MV-4-11 (cell line): ENCODE results near the gene LYRM2.

Experiments used
- DNase-seq: peaks from one replicate; lab custom pipeline; 2025; lab: John Stamatoyannopoulos, UW

LYRM2 gene

DNA sequence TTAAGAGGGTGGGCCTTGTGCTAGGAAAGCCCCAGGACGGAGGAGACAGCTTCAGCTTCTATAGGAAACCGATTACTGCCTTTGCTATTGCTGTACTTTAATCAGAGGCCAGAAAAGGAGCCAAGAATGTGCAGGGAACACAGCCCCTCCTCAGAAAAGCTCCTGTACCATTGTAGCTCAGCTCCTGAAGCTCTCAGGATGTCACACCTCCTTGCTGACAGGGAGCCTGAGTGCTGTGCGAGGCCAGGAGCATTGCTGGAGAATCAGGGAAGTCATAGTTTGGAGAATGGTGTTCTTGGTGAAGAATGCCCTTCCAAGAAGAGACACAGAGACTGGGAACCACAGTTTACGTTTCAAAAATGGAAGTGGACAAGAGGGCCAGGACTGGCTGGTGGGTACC is 46.8 kb downstream of the LYRM2 start:
- no peak for DNase-seq

DNA sequence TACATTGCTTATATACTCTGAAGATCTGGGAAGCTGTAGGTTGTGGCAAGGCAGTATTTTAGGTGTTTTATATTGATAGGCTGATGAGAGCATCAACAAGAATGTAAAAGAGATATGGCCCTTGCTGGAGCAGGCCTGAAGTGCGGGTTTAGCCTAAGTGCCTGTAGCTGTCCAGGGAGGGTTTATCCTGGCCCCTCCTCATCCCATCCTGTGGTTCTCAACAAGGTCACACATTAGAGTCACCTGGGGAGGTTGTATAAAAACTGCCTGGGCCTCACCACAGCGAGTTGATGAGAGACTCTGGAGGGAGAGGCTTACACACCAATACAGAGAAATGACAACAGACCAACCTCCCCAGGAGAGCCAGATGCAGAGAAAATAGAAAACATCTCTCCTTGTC is 48.4 kb downstream of the LYRM2 start:
- DNase-seq = no peak

DNA sequence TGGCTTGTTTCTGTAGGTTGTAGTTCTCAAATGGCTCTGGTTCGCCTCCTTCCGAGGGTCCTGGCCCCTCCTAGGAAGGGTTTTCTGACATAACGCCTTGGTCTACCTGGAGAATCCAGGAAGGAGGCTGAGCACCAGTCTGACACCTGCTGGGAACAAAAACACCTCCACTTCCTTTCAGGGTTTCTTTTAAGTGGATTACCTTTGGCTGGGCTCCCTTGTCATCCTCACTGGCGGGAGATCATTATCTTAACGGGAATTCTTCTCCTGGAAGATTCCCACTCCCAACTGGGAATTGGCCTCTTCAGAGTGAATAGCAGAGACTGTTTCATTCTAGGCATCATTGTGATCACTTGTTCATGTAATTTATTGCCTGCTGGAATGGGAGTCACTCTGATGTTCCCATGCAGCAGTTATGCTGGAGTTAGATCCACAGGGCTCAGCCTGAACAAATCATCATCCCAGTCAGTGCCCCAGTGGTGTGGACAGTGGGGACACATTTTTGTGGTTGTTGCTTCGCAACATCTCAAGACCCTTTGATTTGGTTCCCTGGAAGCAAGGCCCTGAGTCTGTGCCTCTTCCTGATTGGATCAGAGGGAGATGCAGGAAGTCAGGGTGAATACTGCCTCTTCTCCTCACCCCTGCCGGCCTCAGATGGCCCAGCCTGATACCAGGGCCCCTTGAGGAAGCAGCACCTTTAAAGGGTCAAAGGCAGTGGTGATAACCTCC is 49.1 kb downstream of the LYRM2 start:
- no peak for DNase-seq

DNA sequence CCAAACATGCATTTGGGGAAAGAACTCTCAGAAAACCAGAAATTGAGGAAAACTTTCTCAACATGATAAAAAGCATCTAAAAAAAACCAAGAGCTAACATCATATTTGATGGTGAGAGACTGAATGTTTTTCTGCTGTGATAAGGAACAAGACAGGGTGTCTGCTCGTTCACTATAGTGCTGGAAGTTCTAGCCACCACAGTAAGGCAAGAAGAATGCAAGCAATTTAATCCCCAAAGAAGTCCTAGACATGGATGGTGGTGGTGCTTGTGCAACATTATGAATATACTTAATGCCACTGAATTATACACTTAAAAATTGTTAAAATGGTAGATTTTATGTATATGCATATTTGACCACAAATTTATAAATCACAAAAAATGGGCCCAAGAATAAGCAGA is 53.4 kb downstream of the LYRM2 start:
- no peak for DNase-seq

DNA sequence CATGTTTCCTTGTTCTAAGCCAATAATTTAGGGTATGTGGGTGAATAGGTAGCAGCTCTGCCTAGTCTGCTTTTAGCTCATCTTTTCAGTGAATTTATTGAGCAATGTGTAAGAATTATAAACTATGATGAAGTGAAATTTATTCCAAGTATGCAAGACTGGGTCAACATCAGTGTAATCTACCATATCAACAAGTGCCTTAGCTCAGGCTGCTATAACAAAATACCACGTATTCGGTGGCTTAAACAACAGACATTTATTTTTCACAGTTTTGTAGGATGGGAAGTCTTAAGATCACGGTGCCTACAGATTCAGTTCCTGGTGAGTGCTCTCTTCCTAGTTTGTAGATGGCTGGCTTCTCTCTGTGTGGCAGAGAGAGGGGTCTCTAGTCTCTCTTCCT is 54.0 kb downstream of the LYRM2 start:
- no peak for DNase-seq

DNA sequence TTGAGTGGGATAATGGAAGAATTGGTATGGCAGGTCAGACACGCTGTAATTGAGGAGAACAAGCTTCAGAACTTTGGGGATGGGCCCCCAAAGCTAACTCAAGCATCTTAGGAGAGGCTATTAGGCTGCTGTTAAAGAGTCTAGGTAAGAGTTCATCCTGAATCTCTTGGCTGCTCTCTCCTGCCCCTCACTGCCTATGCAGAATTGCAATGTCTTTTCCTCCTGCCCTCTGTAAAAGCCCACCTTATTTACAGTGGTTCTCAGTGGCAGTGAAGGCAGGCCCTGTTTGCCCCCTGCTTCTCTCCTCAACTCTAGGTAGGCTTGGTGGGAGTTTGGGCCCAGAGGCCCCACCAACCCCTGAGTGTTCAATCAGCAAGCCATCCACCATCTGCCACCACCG is 55.0 kb downstream of the LYRM2 start:
- DNase-seq = no peak

DNA sequence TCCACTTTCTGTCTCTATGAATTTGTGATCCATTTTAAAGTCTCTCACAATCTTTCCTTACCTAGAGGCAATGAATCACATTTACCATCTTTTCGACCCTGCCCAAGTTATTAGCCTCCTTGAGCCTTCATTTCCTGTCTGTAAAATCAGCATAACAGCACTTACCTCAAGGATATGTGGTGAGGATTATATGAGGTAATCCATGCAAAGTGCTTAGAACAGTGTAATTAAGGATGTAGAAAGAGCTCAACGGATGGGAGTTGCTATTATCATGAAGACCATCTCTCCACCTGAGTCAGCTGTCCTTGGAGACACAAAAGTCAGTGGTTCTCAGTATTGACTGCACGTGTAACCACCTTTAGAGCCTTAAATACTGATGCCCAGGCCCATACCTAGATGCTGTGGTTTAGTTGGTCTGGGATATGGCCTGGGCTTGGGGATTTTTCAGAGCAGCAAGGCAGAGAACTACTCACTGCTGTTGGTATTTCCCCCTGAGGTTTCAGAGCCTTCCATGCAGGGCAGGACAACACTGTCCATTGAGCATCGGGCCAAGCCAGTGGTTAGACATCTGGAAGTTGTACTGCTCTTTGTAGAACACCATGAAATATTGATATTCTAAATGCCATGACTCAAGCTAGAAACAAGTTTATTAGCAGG is 55.8 kb downstream of the LYRM2 start:
- no peak for DNase-seq

DNA sequence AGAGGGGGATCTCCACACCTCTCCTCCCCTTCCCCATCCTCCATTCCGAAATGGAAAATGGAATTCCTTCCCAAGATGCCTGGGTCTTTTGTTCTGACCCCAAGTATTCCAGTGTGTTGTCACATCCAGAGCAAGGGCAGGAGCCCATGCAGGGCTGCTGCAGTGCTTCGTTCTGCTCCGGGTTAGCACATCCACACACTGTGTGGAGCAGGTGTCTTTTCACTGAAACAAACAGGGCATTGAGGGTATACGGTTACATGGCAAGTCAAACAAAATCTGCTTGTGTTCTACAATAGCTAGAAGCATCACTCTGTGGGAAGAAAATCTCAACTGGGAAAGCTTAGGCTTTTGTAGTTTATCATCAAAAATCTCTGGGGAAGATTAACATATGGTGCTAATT is 56.9 kb downstream of the LYRM2 start:
- DNase-seq = no peak

DNA sequence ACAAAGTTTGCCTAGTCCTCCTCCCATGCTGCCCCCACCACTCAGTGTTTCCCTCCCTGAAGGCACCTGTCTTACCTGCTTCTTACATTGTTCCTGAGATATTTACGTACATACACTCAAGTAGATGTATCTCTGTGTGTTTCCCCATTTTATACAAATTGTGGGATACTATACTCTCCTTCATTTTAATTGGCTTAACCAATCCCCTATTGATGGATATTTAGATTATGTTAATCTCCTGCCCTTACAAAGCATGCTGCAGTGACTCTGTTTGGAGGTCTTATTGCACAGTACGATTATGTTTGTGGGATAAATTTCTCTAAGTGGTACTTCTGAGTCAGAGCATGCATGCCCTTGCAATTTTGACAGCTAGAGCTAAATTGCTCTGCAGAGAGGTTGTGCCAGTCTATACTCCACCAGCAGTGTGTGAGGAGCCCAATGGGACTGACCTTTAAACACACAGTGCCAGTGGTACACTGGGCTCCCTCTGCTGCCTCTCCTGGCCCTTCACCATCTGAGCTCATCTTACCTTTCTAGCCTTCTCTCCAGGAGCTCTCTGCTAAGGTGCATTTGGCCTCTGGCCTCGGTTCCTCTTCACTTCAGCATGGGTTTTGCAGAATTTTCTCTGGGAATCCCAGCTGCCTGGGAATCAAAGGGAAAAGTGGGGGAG is 57.4 kb downstream of the LYRM2 start:
- no peak for DNase-seq

DNA sequence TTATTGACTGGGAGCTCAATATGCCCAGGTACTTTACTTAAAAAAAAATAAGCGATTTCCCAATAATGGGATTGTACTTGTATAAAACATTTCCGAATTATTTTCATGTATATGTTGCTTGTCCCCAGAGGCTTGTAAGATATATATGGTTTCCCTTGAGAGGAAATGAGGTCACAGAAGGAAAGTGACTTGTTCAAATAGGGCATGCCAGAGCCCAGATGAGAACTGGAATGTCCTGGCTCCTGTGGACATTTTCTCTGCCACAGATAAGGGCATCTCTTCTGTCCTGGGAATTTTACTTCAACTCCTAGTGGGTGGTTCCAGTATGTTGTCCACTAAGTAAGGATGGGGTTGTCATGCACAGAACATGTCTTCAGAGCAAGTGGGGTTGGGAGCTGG is 63.0 kb downstream of the LYRM2 start:
- no peak for DNase-seq

DNA sequence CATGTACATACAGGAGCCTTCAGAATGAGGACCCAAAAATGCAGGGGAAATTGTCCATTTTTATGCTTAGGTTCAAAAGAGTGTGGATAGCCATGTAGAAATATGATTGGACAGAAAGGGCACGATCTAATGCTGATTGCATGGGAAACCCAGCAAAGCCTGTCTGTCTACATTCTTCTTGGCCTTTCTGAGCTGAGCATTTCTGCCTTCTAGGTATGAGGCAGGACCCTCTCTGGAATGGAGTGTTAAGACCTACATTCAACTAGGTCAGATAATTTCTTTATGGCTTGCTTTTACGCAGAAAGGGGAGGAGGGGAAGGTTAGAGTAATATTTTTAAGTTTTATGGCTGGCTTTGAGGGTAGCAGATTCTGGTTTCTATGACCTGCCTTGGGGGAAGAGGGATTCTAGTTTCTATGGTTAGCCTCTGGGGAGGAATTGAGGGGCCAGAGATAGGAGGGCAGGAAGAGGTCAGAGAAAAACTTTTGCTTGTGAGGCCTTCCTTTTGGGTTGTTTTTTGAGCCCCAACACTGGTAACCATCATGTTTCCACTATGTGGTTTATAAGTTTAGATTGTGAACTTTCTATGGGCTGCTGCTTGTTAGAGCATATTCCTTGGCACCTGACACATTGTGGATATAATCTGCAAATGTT is 63.5 kb downstream of the LYRM2 start:
- no peak for DNase-seq

DNA sequence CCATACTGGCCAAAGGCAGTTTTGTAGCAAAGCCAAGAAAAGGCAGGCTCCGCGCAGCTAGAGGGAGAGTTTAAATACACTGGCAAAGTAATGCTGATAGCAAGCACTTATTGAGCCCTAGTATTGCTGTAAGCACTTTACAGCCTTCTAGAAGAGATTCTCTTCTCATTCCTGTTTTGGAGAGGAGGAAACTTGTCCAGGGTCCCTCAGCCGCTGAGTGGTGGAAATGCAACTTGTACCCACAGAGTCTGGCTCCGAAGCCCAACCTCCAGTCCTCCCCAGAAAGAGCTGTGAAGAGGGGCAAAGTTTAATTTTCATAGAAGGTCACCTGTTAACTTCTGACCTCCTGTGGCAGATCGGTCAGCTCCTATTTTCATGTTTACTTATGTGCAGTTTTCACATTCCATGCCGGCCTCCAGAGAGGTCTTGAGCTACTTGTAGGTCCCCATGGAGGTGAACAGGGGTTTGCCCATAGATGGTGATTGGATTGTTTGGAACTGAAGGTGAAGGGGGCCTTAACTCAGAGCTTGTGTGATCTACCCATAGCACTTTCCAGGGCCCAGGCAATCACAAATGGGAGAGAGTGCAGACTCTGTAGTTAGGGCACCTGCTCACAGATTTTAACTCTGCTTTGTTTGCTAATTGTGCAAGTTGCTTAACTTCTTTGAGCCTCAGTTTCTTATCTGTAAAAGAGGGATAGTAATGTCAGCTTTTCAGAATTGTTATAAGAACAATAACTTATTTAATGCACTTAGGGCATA is 70.7 kb downstream of the LYRM2 start:
- no peak for DNase-seq

DNA sequence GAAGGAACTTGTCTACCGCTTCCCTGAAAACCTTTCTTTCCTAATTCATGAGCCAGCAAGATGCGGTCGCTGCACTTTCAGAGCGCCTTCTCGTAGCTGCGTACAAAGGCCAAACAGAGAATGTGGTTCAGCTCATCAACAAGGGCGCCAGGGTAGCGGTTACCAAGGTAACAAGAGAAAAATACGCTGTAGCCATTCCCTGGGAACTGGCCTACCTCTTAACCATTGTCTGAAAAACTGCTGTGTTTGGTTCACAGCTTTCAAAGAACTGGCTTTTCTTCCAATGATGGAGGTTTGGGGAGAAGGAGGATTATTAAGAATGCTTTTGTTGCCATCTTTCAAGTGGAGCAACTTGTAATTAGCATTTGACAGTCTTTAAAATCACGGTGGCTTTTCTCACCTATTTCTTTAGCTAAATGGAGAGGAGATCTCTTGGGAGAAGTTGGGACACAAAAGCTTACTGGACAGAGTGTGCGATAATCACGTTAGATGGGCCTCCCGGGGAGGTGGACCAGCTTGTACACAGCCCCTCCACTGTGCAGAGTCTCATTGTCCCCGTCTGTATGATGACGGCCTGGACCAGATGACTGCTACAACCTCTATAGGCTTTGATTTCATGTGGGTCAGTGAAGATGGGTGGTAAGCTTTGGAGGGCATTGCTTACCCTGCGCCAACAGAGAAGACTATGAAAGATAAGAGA is 71.5 kb downstream of the LYRM2 start:
- no peak for DNase-seq

DNA sequence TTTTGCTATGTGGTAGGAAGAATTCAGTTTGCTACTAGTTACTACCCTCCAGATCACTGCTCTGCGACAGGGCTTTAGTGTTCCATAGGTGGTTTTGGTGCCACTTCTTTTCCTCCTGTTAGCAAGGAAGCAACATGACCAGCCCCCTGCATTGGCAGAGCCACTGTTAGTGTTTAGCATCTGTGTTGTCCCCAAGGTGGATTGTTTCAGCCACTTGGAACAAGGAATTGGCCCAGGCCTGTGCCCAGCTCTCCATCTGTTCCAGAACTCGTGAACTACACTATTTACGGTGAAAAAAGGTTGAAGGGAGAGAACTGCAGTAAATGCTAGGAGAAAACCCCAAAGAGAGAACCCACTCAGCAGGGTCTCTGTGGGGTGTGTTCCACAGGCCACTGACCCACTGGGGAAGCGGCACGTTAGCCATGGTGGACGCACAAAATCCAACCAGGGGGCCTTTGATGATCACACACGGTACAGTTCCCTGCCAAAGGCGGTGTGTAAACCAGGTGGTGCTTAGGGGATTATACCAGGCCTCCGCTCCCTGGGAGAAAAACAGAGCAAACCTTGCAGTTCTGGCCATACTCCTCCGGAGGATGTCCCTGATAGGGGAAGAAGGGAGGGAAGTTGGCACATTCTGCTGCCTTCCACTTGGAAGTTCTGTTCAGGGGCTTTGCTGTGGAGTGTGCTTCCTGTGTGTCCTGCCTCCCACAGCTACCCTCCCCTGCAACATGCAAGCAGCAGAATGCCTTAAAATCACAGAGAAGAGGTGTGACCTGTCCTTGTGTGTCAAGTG is 72.3 kb downstream of the LYRM2 start:
- no peak for DNase-seq

DNA sequence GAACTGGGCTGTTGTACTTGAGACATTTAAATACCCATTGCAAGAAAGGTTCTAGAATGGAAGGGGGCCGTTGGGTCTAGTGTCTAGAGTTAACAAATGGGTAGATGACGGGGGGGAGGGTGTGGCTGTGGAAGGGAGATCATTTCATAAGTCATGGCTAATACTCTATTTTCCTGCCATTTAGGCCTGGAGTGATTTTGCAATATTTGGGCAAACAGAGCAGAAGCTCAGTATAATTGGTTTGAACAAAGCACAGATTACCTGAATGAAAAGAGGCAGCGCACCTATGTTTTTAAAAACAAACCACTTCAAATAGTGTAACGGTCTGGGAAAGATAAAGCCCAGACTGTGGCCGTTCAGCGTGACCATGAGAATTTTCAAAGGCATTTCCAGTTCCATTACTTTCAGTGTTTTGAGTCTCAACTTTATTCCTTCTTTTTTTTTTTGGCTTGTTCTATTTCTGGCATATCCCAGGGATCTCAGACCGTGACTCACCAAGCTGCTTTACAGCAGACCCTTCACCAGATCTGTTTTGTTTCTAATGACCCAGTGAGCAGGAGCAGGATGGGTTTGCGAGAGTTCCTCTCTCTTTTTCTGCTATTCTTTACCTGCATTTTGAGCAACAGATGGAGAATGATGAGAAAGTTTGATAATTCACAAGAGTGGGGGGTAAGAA is 73.7 kb downstream of the LYRM2 start:
- no peak for DNase-seq

DNA sequence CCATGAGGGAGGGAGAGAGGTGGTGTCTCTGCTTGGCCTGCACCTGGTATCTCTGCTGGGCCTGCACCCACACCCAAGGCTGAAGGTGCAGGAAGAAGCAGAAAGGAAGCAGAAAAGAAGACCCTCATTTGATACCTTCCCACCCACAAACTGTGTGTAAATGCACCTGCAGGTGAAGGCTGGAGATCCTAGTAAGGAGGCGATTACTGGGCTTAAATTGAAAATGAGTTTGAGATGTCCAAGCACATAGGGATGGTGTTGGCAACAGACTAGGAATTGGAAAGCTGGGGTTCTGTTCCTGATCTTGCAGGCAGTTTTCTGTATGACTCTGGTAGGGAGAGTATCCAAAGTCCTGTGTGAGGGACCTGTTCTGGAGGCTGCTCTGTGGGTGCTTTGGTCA is 74.7 kb downstream of the LYRM2 start:
- DNase-seq = no peak

DNA sequence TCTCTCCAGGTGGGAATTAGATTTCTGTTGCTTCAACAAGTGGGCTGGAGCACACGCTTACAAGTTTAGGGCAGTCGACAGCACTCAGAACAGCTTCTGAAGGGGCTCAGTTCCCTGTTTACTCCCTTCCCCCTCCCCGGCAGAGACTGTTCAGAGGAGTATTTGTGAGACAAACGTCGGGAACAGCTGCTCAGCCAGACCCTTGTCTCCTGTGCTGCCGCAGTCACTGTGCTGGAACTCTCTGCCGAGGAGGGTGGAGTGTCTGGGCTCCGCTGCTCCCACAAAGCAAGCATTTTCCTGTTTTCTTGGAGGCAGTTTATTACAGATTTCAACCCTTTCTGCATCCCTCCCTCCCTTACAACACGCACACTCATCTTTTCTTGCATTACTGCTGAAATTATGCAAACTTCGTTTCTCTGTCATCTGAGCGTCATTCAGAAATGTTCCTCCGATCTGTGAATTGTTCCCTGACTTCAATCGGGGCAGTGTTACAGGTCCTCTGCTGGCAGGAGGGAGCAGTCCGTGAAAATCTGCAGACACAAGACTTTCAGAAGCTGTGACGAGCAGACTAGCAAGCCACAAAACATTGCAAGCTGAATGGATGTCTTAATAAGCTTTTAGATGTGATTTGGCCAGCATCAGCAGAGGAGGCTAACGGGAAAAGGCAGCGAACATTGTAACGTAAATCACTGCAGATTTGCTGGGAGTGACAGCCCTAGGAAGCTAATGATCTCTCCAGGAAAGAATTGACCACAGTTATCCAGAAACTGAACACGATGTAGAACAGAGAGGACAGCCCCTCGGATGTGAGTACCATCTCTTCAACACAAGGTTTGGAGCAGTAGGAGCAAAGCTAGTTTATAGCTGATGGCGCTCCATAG is 76.2 kb downstream of the LYRM2 start:
- no peak for DNase-seq

DNA sequence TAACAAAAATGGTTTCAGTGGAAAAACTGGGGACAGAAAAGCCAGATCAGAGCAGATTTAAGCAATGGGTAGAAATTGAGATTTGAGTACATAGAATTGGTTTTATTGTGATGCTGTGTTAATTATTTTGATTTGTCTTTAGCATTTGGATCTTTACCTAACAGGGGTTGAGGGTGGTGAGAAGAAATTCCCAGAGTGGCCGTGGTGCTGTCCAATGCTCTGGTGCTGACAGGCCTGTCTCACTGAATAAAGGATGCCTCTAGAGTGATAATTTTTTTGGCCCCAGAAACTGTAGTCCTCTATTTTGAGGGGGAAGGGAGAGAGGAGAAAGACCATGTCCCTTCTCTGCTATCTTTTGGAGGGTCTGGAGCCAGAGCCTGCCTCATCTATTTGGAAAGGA is 79.1 kb downstream of the LYRM2 start:
- DNase-seq = no peak

DNA sequence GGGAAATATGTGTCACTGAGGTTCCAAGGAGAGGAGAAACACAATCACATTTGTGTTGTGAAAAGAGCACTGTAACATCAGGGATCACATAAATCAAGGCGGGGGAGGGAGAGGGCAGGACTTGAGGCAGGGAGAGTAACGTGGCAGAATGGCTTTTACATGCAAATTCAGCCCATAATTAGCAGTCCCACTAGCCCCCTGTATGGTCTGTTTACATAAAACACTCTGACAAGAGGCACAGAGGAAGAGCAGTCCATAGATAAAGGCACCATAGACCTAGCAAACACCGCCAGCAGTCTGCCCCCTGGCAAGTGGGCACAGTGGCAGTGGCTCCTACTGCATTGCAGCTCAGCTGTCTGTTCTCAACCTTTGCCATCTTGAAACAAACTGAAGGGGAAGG is 82.7 kb downstream of the LYRM2 start:
- no peak for DNase-seq
